GM21526 (cell line): ENCODE results near the gene CHST11.
A peak's percentile ranks its signal among the peaks of the same experiment; 100 is the strongest.

Experiments used
- ATAC-seq: cut with Tn5 transposase; IDR thresholded peaks from one replicate; pipeline ENCODE4 v1.9.1; 2021; ENCODE audit warnings: moderate library complexity; ENCODE audit not compliant: unreplicated experiment, low FRiP score

Gene CHST11

DNA sequence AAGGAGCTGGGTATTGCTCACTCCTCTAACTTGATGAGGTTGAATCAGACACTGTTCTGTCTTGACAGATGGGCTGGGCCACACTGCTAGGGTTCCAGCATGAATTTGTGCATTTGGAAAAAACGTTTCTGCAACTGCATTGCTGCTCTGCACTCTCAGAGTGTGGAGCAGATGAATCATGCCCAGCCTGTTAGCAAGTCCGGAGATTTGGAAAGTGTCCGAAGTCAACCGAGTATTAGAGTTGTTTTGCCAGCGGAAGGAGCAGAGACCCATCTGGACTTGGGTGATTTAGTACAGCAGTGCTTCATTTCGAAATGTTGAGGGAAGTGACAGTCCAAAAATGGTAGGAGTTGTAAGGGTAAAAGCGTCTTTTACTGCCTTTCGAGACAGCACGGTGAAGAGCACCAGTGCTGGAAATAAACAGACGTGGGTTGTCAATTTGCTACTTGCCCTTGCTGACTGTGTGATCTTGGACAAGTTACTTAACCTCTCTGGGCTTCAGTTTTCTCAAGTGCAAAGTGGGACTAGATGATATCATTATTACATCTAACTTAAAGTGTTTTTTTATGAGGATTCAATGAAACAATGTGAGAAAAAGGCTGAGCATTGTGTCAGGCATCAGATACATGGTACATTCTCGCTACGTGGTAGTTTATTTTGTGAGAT, 139.5 kb downstream of the CHST11 start:
- ATAC-seq: no peak

DNA sequence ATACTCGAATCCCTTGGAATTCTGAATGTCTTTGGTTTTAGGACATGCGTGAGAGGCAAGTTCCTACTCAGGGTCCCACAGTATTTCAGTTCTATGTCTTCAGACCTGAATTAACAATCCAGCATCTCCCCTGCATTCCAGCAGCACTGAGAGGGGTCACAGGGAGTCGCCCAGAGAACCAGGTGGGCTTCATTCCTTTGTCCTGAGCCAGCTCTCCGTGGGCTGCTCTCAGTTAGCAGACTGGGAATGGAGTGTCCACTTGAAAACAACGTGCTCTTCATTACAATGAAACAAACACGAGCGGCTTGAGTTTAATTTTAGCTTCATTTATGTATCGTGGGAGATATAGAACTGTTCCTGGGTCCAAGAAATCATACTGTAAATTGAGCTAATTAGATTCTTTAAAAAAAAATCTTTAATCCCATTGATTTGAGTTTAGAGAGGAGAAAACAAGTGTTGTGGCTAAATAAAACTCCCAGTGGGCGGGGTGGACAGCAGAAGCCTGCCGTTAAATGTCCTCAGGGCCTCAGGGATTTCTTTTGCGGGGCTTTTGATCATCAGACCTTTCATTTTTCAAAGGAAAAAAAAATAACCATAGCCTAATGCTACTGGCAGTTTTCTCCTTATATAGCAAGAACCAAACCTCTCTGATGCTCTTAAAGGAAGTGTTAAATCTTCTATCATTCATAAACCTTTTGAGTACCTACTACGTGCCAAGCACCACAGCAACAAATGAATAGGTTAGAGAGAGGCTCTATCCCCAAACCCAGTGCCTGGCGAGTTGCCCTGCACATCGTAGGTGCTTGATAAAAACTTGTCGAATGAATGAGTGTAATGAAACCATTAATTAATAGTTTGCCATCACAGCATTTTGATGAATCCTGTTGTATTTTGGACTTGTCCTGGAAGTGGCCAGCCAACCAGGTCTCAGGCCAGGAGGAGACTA, 140.4 kb downstream of the CHST11 start:
- no peak for ATAC-seq

- ATAC-seq: no peak
These were observed 141.9 kb downstream of the CHST11 start for GRCh38 chr12:104598342-104599271.

GRCh38 chr12:104599272-104600035, 142.7 kb downstream of the CHST11 start:
- ATAC-seq: no peak

DNA sequence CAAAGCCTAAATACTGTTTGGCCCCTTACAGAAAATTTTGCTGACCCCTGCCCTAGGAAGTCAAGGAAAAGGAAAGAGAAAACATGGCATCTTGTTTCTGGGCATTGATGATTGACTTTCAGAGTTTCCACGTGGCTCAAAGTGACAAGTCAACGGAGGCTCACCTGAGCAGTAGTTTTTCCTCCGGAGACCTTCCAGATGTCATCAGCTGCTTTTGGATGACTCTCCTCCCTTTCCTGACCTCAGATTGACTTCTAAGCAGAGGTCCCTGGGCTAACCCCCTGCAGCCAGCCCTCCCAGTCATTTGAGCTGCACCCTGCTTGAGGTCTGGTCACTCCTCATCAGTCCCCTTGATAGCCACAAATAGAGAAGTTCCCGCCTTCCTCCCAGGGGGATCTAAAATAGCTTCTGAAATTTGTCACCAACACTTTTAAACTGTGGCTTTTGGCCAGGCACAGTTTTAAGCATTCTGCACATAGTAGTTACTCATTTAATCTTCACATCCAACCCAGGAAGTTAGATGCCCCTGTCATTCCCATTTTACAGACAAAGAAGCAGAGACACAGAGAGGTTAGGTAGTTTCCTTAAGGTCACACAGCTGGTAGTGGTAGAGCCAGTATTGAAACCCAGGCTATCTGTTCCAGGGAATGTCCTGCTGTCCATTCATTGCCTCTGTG, 143.4 kb downstream of the CHST11 start:
- ATAC-seq: no peak

- ATAC-seq: no peak
These were observed 144.3 kb downstream of the CHST11 start for GRCh38 chr12:104600790-104601739.

DNA sequence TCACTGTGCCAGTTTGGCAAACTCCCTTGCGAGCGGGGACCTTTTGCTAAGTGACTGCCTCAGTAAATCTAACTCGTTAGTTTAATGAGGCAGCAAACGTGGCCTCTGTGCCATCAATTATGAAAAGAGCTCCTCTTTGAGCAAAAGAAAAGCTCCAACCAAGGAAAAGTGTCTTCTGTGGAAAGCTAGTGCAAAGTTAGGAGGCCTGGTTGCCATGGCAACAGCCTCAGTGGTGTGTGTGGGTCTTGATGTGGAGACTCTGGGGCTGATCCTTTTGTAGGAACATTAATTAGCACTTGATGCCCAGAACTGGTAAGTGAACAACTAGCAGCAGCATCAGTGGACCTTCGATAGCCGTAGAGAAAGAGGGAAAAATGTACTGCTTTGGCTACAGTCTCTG, 145.7 kb downstream of the CHST11 start:
- ATAC-seq: no peak

DNA sequence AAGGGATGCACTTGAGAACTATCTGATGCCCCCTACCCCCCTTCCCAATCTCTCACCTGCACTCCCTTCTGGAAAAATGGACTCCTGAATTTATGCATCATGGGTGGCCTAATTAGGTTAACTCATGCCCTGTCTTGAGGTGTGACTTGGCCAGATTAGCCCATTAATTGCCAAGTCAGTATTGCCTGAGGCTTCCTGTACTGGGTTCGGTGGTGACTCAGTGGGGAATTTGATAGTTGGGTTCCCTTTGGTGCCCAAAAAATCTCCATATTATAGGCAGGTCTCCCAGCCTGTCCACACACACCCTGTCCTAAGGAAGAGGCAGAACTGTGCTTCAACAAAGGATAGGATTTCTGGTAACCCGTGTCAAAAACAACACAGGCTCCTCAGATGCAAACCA, 146.1 kb downstream of the CHST11 start:
- no peak for ATAC-seq

GRCh38 chr12:104603545-104603973, 146.8 kb downstream of the CHST11 start:
- ATAC-seq: no peak

GRCh38 chr12:104604070-104604994, 147.6 kb downstream of the CHST11 start:
- ATAC-seq: peak; percentile 79

- ATAC-seq: no peak
These were observed 148.4 kb downstream of the CHST11 start for GRCh38 chr12:104604995-104605675.

- no peak for ATAC-seq
These were observed 148.9 kb downstream of the CHST11 start for GRCh38 chr12:104605685-104606084.

DNA sequence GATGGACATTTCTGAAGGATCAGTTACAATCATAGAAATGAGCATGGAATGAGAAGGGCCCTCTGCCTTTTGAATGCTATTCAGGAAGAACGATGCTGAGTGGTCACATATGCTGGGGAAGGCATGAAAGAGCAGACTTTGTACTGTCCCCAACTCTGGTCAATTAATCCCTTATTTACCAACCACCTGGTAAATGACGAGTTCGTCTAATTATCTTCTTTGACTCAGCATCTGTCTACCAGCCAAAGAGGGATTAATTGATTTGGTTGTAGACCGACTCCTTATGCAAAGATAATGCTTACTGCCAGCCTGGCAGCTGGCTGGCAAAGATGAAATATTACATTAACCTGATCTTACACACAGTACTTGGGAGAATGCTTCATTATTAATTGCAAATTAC, 152.2 kb downstream of the CHST11 start:
- ATAC-seq: no peak

DNA sequence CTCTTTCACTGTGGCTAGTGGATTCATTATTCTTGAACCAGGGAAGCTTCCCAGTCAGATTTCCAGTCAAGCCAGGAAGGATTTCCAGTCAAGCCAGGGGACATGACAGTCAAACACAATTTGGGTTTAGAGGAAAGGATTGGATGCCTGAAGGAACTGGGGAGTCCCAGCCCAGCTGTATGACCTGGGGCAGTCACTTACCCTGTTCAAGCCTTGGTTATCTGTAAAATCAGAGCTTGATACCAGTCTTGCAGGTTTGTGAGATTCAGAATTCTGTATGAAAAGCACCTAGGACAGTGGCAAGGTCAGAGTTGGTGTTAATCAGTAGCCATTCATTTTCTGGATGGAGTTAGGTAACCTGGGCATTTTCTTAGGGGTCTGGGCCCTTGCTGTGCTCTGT, 152.7 kb downstream of the CHST11 start:
- ATAC-seq: no peak

DNA sequence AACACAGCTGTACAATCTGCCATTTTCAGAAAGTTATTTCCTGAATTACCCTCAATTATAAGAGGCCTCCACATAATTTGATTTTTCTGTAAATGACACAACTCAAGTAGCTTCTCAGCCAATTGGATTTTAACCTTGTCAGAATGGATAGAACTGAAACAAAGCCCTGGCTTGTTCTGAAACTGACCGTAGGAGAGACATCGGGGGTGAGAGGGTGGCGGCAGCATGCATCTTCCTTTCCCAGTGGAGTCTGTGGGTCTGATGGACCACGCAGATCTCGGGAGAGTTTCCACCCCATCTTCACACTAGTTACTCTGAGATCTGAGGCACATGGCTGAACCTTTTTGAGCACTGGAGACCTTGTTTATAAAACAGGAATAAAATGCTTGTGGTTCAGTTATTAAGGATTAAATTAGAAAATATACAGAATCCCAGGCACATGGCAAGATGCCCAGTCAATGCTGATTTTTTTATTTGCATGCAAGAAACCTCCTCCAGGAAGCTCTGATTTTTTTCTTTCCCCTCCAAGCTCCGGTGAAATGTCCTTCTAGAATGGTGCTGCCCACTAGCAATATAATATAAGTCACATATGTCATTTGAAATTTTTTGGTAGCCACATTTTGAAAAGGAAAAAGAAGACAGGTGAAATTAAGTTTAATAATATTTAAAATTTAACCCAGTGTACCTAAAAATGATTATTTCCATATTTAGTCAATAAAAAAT, 153.9 kb downstream of the CHST11 start:
- no peak for ATAC-seq

GRCh38 chr12:104611671-104612070, 154.9 kb downstream of the CHST11 start:
- ATAC-seq: no peak
